Fibroblast of skin of left quadriceps (primary cell): Measurements from ENCODE around the gene SLC25A18.

Source experiments
- DNase-seq, 2 experiments: peaks; one replicate each; pipeline ENCODE4 v3.0.0-alpha.2; 2013; ENCODE audit warnings: low read depth in 2 of 2

Gene SLC25A18

GRCh38 chr22:17570851-17571631, 7.7 kb downstream of the SLC25A18 start:
- peak in 1 of 2 experiments; percentile 17 for DNase-seq

DNA sequence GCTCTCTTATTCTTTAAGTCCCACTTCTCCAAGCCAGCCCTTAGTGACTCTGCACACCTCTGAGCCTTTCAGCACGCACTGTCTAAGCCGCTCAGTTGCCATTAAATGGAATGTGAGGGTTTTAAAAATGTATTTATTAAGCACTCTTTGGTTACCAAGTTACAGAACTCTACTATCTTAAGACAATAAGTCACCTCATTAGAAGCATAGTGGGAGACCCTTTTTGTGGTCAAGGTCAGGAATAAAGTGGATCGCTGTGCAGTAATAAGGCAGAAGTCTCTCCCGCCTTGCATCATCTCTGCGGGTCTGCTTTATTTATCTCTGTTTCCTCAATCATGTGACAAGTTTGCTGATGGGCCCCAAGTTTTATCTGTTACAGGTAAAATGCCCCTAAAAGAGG, 11.9 kb downstream of the SLC25A18 start:
- DNase-seq: no peak

GRCh38 chr22:17575681-17576080, 12.4 kb downstream of the SLC25A18 start:
- no peak for DNase-seq

- DNase-seq: peak; percentile 42 to 45
These were observed 13.2 kb downstream of the SLC25A18 start for GRCh38 chr22:17576470-17576869.

GRCh38 chr22:17578136-17578754, 14.9 kb downstream of the SLC25A18 start:
- DNase-seq: no peak

DNA sequence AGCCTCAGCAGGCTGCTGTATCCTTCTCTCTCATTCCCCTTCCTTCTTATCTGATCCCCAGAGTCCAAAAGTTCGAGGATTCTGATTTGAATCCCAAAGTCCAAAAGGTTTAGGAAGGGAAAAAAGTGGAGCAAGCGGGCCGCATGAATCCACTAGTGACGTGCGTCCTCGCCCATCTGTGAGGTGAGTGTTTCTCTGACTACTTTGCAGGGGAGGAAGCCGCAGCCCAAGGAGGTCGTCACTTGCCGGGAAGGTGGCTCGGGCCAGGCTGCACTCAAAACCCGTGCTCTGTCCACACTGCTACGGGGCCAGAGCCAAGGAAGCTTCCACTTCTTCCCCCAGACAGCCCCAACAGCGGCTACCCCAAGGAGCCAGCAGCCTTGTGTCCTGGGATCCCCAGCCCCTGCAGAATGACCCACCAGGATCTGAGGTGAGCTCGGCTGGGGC, 16.3 kb downstream of the SLC25A18 start:
- no peak for DNase-seq

- no peak for DNase-seq
These were observed 17.2 kb downstream of the SLC25A18 start for GRCh38 chr22:17580441-17581031.

- no peak for DNase-seq
These were observed 17.8 kb downstream of the SLC25A18 start for GRCh38 chr22:17581056-17581455.

- DNase-seq: no peak
These were observed 18.3 kb downstream of the SLC25A18 start for GRCh38 chr22:17581631-17582030.

DNA sequence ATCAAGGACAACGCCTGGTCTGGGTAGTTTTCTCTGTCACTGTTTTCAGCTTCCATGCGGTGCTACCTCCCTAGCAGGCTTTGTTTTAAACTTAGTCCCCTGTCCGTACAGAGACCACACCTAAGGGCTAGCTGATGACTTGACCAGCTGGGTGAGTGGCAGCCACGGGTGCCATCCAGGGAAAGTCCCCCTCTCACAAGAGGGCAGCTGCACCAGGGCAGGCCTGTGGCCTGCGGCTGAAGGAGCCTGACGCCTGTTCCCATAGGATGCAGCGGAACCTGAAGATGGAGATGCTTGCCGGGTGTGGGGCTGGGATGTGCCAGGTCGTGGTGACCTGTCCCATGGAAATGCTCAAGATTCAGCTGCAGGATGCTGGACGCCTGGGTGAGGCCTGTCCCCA, 19.9 kb downstream of the SLC25A18 start:
- no peak for DNase-seq

- no peak for DNase-seq
These were observed 23.6 kb downstream of the SLC25A18 start for GRCh38 chr22:17586831-17587440.

- no peak for DNase-seq
These were observed 24.3 kb downstream of the SLC25A18 start for GRCh38 chr22:17587629-17588028.

- DNase-seq: no peak
These were observed 25.3 kb downstream of the SLC25A18 start for GRCh38 chr22:17588606-17589005.

DNA sequence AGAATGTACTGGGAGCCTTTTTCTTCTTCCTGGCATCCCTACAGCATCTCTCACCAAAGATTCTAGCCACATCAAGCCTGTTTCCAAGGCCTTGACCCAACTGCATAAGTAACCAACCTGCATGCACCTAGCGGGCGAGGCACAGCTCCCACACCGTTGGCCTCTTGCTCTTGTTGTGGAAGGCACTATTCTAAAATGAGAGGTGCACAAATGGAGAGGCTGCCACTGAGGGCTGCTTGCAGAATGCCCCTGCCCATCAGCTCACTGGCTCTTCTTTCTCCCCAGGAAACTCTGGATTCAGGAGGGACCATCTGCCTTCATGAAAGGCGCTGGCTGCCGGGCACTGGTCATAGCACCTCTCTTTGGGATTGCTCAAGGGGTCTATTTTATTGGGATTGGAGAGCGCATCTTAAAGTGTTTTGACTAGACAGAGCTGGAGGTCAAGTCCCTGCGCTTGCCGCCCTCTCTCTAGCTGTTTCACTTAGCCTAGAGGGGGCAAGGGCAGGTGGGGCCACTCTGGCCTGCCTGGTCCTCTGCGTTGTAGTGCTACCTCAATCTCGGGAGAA, 26.6 kb downstream of the SLC25A18 start:
- no peak for DNase-seq

GRCh38 chr22:17590586-17590985, 27.3 kb downstream of the SLC25A18 start:
- DNase-seq: no peak

DNA sequence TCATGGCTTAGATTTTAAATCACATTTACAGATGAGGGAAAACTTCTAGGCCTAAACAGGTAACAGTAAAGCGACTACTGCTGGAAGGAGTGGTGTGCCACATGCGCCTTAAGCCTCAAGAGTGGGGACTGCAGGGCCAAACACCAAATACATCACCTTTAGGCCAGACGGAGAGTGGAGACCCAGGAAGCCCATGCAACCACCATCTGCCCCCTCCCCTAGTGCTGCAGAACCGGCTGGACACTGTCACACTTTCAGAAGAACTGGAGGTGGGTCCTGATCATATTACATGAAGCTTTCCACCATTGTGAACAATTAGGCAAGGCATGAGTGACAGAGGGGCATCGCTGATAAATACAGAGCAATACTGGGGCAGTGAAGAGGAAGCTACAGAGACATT, 28.9 kb downstream of the SLC25A18 start:
- no peak for DNase-seq

DNA sequence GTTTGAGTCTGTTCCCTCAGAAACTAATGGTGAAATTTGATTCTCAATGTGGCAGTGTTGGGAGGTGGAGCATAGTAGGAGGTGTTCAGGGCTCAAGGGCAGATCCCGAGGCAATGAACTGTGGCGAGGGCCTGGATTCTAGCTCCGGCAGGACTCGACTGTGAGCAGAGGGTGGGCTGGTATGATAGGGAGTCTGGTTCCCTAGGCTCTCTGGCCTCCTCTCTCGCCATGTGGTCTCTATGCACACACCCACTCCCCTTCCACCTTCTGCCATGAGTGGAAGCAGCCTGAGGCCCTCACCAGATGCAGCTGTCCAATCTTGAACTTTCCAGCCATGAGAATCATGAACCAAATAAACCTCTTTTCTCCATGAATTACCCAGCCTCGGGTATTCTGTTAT, 32.9 kb downstream of the SLC25A18 start:
- no peak for DNase-seq

GRCh38 chr22:17597217-17597616, 33.9 kb downstream of the SLC25A18 start:
- peak in 1 of 2 experiments; percentile 3 for DNase-seq

- DNase-seq: no peak
These were observed 35.0 kb downstream of the SLC25A18 start for GRCh38 chr22:17598318-17598717.

- DNase-seq: no peak
These were observed 37.7 kb downstream of the SLC25A18 start for GRCh38 chr22:17601031-17601430.

GRCh38 chr22:17603668-17604067, 40.4 kb downstream of the SLC25A18 start:
- no peak for DNase-seq

GRCh38 chr22:17606496-17606895, 43.2 kb downstream of the SLC25A18 start:
- peak; percentile 33 to 36 for DNase-seq
